ENCODE measurements around the gene HECTD4.

- TF ChIP-seq POLR2A (IDR thresholded peaks at IDR 0.05; ENCODE audit: low read length): no peak
- no peak for TF ChIP-seq GATA1 (IDR thresholded peaks at IDR 0.05; ENCODE audit: low read depth, low read length)
These were observed 234.2 kb downstream of the HECTD4 start for GRCh38 chr12:112148031-112148513.

Measured in erythroblast (primary cell).